SK-N-SH (cell line): ENCODE measurements around the gene PAPOLG.

Experiments
- CHD2 ChIP-seq: fragments of 150-350 bp; IDR thresholded peaks from 2 replicates; pipeline ENCODE4 v1.6.1; 2018; ENCODE audit warnings: low read length; ENCODE audit not compliant: partially characterized antibody
- CTCF ChIP-seq: fragments of 200-600 bp; sonication (generic); IDR thresholded peaks from 2 replicates; pipeline ENCODE4 v1.6.1; 2017; ENCODE audit warnings: antibody characterized with exemption, mild to moderate bottlenecking, moderate library complexity
- FOXJ3 ChIP-seq: sonication (generic); formaldehyde crosslinking; IDR thresholded peaks from 2 replicates; pipeline ENCODE4 v1.5.1; 2020; ENCODE audit warnings: mild to moderate bottlenecking, missing genetic modification reagents
- GATA2 ChIP-seq: sonication (generic); formaldehyde crosslinking; IDR thresholded peaks from 2 replicates; pipeline ENCODE4 v1.5.0; 2020; ENCODE audit warnings: mild to moderate bottlenecking, missing genetic modification reagents
- MXI1 ChIP-seq: IDR thresholded peaks from 2 replicates; pipeline ENCODE4 v1.6.1; 2012; ENCODE audit warnings: mild to moderate bottlenecking, low read depth, low read length, improper control_type of control experiment
- NFIC ChIP-seq: IDR thresholded peaks from 2 replicates; pipeline ENCODE4 v1.4.0; 2012; ENCODE audit warnings: borderline replicate concordance
- RFX5 ChIP-seq: IDR thresholded peaks from 2 replicates; pipeline ENCODE4 v1.6.1; 2012; ENCODE audit warnings: mild to moderate bottlenecking, improper control_type of control experiment, low read length
- TCF12 ChIP-seq: IDR thresholded peaks from 2 replicates; pipeline ENCODE4 v1.4.0; 2012
- YY1 ChIP-seq: IDR thresholded peaks from 2 replicates; pipeline ENCODE4 v1.4.0; 2012; ENCODE audit warnings: low read depth, mild to moderate bottlenecking

DNA sequence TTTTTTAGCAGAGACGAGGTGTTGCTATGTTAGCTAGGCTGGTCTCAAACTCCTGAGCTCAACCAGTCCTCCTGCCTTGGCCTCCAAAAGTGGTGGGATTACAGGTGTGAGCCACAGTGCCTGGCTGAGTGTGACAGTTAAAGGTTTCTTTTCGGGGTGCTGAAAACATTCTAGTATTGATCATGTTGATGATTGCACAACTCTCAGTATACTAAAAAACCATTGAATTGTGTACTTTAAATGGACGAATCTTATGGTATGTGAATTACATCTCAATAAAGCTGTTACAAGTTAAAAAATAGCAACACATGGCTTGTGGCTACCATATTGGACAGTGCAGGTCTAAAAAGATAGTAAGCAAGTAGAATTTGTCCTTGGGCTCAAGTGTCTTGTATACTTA lies 22.3 kb downstream of the PAPOLG start:
- TF ChIP-seq GATA2 (CRISPR knock-in tag) (no peak), YY1 (no peak), TCF12 (no peak), FOXJ3 (CRISPR knock-in tag) (no peak), CHD2 (no peak), MXI1 (no peak), CTCF (no peak), RFX5 (no peak), NFIC (no peak)
